IMR-90 (cell line): ENCODE results near the gene FCMR.

Source experiments
- CTCF ChIP-seq: conservative IDR thresholded peaks from 2 replicates; pipeline ENCODE4 v1.5.1; 2012; ENCODE audit warnings: mild to moderate bottlenecking, low read depth, low read length, improper control_type of control experiment
- MAFK ChIP-seq: IDR thresholded peaks from 2 replicates; pipeline ENCODE4 v1.6.1; 2012; ENCODE audit warnings: low read depth, low read length, improper control_type of control experiment
- RFX5 ChIP-seq: IDR thresholded peaks from 2 replicates; pipeline ENCODE4 v1.8.0; 2012; ENCODE audit warnings: low read depth, mild to moderate bottlenecking, low read length, moderate library complexity

DNA sequence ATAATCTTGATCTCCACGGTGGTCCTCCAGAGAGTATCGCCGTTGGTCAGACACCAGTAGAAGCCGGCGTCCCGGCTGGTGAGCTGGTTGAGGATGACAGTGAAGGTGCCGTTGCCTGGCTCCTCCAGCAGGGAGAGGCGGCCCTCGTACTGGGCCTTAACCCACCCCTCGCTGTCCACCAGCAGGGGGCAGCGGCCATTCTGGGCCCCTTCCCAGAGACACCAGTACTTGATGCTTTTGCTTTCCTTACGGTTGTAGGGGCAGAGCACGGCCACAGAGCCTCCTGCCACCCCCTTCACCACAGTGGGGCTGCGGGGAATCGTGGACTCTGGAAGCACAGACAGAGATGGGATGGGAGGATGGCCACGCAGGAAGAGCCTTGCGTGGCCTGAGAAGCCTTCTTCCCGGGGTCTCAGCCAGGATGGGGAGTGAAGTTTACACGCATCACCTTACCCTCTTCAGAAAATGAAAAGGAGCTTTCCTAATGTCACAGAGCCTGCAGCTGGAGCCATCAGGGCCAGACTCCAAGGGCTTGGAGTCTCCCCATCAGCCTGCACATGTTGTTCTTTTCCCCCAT, 13.8 kb upstream of the FCMR start:
- TF ChIP-seq RFX5 (no peak), CTCF (peak; percentile 61), MAFK (no peak)
